Measurements from ENCODE around the gene UGT1A4.

Gene UGT1A4

GRCh38 chr2:233718552-233718951, at the start of gene UGT1A4:
TSS of gene UGT1A4 (plus strand) at chr2:233718736. CDS start at chr2:233718821, 85 bp downstream.
- no peak for DNase-seq (ENCODE audit: low read depth in 3 of 3)

- DNase-seq (ENCODE audit: low read depth in 3 of 3) = no peak
Measured at GRCh38 chr2:233671290-233672161, 47.0 kb upstream of the UGT1A4 start, which contains the start of gene UGT1A9. TSS of gene UGT1A9 (plus strand) at chr2:233671898. CDS start at chr2:233671935, 37 bp downstream.

GRCh38 chr2:233672886-233673285, 45.6 kb upstream of the UGT1A4 start:
- no peak for DNase-seq (ENCODE audit: low read depth in 3 of 3)

GRCh38 chr2:233673896-233674295, 44.6 kb upstream of the UGT1A4 start:
- no peak for DNase-seq (ENCODE audit: low read depth in 3 of 3)

- no peak for DNase-seq (ENCODE audit: low read depth in 3 of 3)
Measured at GRCh38 chr2:233674314-233674713, 44.2 kb upstream of the UGT1A4 start.

- DNase-seq (ENCODE audit: low read depth in 3 of 3) = no peak
Measured at GRCh38 chr2:233674995-233675394, 43.5 kb upstream of the UGT1A4 start.

- DNase-seq (ENCODE audit: low read depth in 3 of 3) = no peak
Measured at GRCh38 chr2:233676046-233676445, 42.5 kb upstream of the UGT1A4 start.

GRCh38 chr2:233679196-233679595, 39.3 kb upstream of the UGT1A4 start:
- DNase-seq (ENCODE audit: low read depth in 3 of 3) = no peak

- DNase-seq (ENCODE audit: low read depth in 3 of 3) = no peak
Measured at GRCh38 chr2:233680361-233681045, 38.0 kb upstream of the UGT1A4 start.

GRCh38 chr2:233681521-233682099, 36.9 kb upstream of the UGT1A4 start, which contains the start of gene UGT1A7:
TSS of gene UGT1A7 (plus strand) at chr2:233681901. CDS start at chr2:233681938, 37 bp downstream.
- no peak for DNase-seq (ENCODE audit: low read depth in 3 of 3)

- no peak for DNase-seq (ENCODE audit: low read depth in 3 of 3)
Measured at GRCh38 chr2:233684640-233685039, 33.9 kb upstream of the UGT1A4 start.

- DNase-seq (ENCODE audit: low read depth in 3 of 3) = no peak
Measured at GRCh38 chr2:233686928-233687327, 31.6 kb upstream of the UGT1A4 start.

- DNase-seq (ENCODE audit: low read depth in 3 of 3) = no peak
Measured at GRCh38 chr2:233688341-233688740, 30.2 kb upstream of the UGT1A4 start.

GRCh38 chr2:233689031-233689430, 29.5 kb upstream of the UGT1A4 start:
- no peak for DNase-seq (ENCODE audit: low read depth in 3 of 3)

- DNase-seq (ENCODE audit: low read depth in 3 of 3) = no peak
Measured at GRCh38 chr2:233689501-233689900, 29.0 kb upstream of the UGT1A4 start.

GRCh38 chr2:233690444-233690843, 28.1 kb upstream of the UGT1A4 start:
- no peak for DNase-seq (ENCODE audit: low read depth in 3 of 3)

- DNase-seq (ENCODE audit: low read depth in 3 of 3) = no peak
Measured at GRCh38 chr2:233691443-233692433, 26.8 kb upstream of the UGT1A4 start.

GRCh38 chr2:233692648-233693047, 25.9 kb upstream of the UGT1A4 start, which contains the start of gene UGT1A6:
TSS of gene UGT1A6 (plus strand) at chr2:233692890. CDS start at chr2:233693005, 115 bp downstream.
- DNase-seq (ENCODE audit: low read depth in 3 of 3) = no peak

GRCh38 chr2:233693963-233694362, 24.6 kb upstream of the UGT1A4 start:
- no peak for DNase-seq (ENCODE audit: low read depth in 3 of 3)

- DNase-seq (ENCODE audit: low read depth in 3 of 3) = no peak
Measured at GRCh38 chr2:233698740-233699139, 19.8 kb upstream of the UGT1A4 start.

- DNase-seq (ENCODE audit: low read depth in 3 of 3) = no peak
Measured at GRCh38 chr2:233699424-233700027, 19.0 kb upstream of the UGT1A4 start.

Data from stimulated activated CD4-positive, alpha-beta T cell treated with anti-CD3 and anti-CD28 coated beads, TNF-alpha, amount 100 ng/mL, for 24 hours (primary cell).